CD14-positive monocyte (primary cell): ENCODE data around the gene PRR23E. TPM values are rescaled to one million over a fixed set of nuclear protein-coding genes. Genes with fewer than 3 reads are reported as not detected.

Experiments
- DNase-seq, 3 donors: peaks; one replicate each; pipeline ENCODE4 v3.0.0-alpha.2; 2011 to 2022
- H2AFZ ChIP-seq: 2 replicates; pipeline ENCODE4 v1.6.0; 2012; ENCODE audit warnings: mild to moderate bottlenecking, low read depth, low read length, inconsistent platforms; ENCODE audit not compliant: insufficient read depth, poor library complexity, severe bottlenecking
- H3K27ac ChIP-seq, 2 donors: 1 replicate in 1 of 2; 2 replicates in 1 of 2; pipeline ENCODE4 v1.5.1; 2012 to 2013; ENCODE audit warnings: low read length in 2 of 2, control low read depth in 1 of 2, inconsistent platforms in 1 of 2, low read depth in 1 of 2, mild to moderate bottlenecking in 1 of 2
- H3K27me3 ChIP-seq, 2 donors: one replicate each; pipeline versions ENCODE4 v1.6.0 to v1.6.1; 2011 to 2013; ENCODE audit warnings: low read length in 2 of 2; ENCODE audit not compliant: control insufficient read depth in 2 of 2, insufficient read depth in 2 of 2
- H3K36me3 ChIP-seq, 2 donors: replicated peaks in 1 of 2; 1 replicate in 1 of 2; 2 replicates in 1 of 2; pipeline versions ENCODE4 v1.5.1 to v1.6.1; 2012 to 2013; ENCODE audit warnings: low read length in 2 of 2, control low read depth in 1 of 2, inconsistent platforms in 1 of 2, mild to moderate bottlenecking in 1 of 2; ENCODE audit not compliant: insufficient read depth in 2 of 2, control insufficient read depth in 1 of 2
- H3K4me1 ChIP-seq, 2 donors: 1 replicate in 1 of 2; 2 replicates in 1 of 2; pipeline versions ENCODE4 v1.5.1 to v1.6.1; 2012 to 2013; ENCODE audit warnings: low read length in 2 of 2, control low read depth in 1 of 2, inconsistent platforms in 1 of 2, mild to moderate bottlenecking in 1 of 2, moderate library complexity in 1 of 2; ENCODE audit not compliant: insufficient read depth in 2 of 2, control insufficient read depth in 1 of 2
- H3K4me2 ChIP-seq: replicated peaks from 2 replicates; pipeline ENCODE3; 2012; ENCODE audit warnings: low read length, moderate library complexity, mild to moderate bottlenecking; ENCODE audit not compliant: poor library complexity, severe bottlenecking; ENCODE audit errors: extremely low read depth
- H3K4me3 ChIP-seq, 3 experiments: fragments of 200-600 bp in 1 of 3; sonication (generic) in 1 of 3; replicated peaks in 1 of 3; 1 replicate in 2 of 3; 2 replicates in 1 of 3; pipeline ENCODE4 v1.5.1; 2011 to 2013; ENCODE audit warnings: low read length in 3 of 3, mild to moderate bottlenecking in 3 of 3, control low read depth in 2 of 3, low read depth in 2 of 3, inconsistent platforms in 1 of 3, moderate library complexity in 1 of 3
- H3K79me2 ChIP-seq: 2 replicates; pipeline ENCODE4 v1.6.0; 2012; ENCODE audit warnings: mild to moderate bottlenecking, control low read depth, inconsistent platforms, low read length, moderate library complexity; ENCODE audit not compliant: insufficient read depth
- H3K9ac ChIP-seq: 2 replicates; pipeline ENCODE4 v1.6.0; 2017; ENCODE audit warnings: low read length, mild to moderate bottlenecking; ENCODE audit not compliant: insufficient read depth, poor library complexity, severe bottlenecking
- H3K9me3 ChIP-seq, 2 donors: replicated peaks in 1 of 2; 1 replicate in 1 of 2; 2 replicates in 1 of 2; pipeline versions ENCODE4 v1.5.1 to v1.6.1; 2012 to 2013; ENCODE audit warnings: low read length in 2 of 2, control low read depth in 1 of 2; ENCODE audit not compliant: control insufficient read depth in 1 of 2, insufficient read depth in 1 of 2
- H4K20me1 ChIP-seq: 2 replicates; pipeline ENCODE4 v1.6.0; 2012; ENCODE audit warnings: mild to moderate bottlenecking, low read length, control low read depth, moderate library complexity; ENCODE audit not compliant: insufficient read depth
- H3K27ac Mint-ChIP-seq, 7 donors: one replicate each; pipeline ENCODE4 v1.8.0; 2020; ENCODE audit warnings: mild to moderate bottlenecking in 7 of 7, mixed read lengths in 7 of 7, moderate library complexity in 6 of 7, inconsistent platforms in 2 of 7
- H3K27me3 Mint-ChIP-seq, 3 donors: one replicate each; pipeline ENCODE4 v1.8.0; 2021 to 2022; ENCODE audit warnings: low read depth in 3 of 3, mild to moderate bottlenecking in 3 of 3, mixed read lengths in 3 of 3, moderate library complexity in 3 of 3, inconsistent platforms in 1 of 3
- H3K36me3 Mint-ChIP-seq, 2 donors: one replicate each; pipeline ENCODE4 v1.8.0; 2020; ENCODE audit warnings: mixed read lengths in 2 of 2, inconsistent platforms in 1 of 2, mild to moderate bottlenecking in 1 of 2
- H3K4me1 Mint-ChIP-seq: one replicate; pipeline ENCODE4 v1.8.0; 2020; ENCODE audit warnings: mild to moderate bottlenecking, mixed read lengths
- H3K4me3 Mint-ChIP-seq, 2 donors: one replicate each; pipeline ENCODE4 v1.8.0; 2020; ENCODE audit warnings: mild to moderate bottlenecking in 2 of 2, mixed read lengths in 2 of 2, moderate library complexity in 1 of 2
- H3K9me3 Mint-ChIP-seq, 7 donors: one replicate each; pipeline ENCODE4 v1.8.0; 2020 to 2022; ENCODE audit warnings: mixed read lengths in 7 of 7, mild to moderate bottlenecking in 6 of 7, moderate library complexity in 6 of 7, inconsistent platforms in 2 of 7
- CTCF ChIP-seq: fragments of 200-600 bp; IDR thresholded peaks from one replicate; pipeline ENCODE4 v1.8.0; 2022; ENCODE audit warnings: antibody characterized with exemption, mild to moderate bottlenecking
- WGBS: methylation state at CpG from one replicate; pipeline ENCODE4 v1.1.5; 2013; ENCODE audit warnings: missing lambda C conversion rate; ENCODE audit not compliant: insufficient coverage; 5-methylcytosine and 5-hydroxymethylcytosine counted together
- intact Hi-C, 2 donors: fragments of 100-400 bp; cut with micrococcal nuclease; formaldehyde crosslinking; loops; one replicate each; pipeline versions ENCODE4 v1.15.0 to v1.15.1; 2023
- polyA plus RNA-seq, 3 donors: library from polyadenylated mRNA; depleted of rRNA in 1 of 3; unstranded in 2 of 3; stranded (reverse) in 1 of 3; fragments of 300-500 nt in 2 of 3; fragments of >200 nt in 1 of 3; fragmentation: Illumina TruSeq in 2 of 3; gene quantifications; 1 replicate in 2 of 3; 2 replicates in 1 of 3; pipeline ENCODE4 v1.2.3, GENCODE V29; 2012 to 2021

PRR23E gene
- polyA plus RNA-seq, 3 donors: not detected

GRCh38 chr3:127151992-127152650, 40.8 kb upstream of the PRR23E start:
- Histone ChIP-seq H3K4me1 (no peaks in the 10 kb centered on the region), H3K9me3 (peaks cover 0 to 16% of the 10 kb centered on the region in 2 donors), H3K79me2 (no peaks in the 10 kb centered on the region), H4K20me1 (no peaks in the 10 kb centered on the region), H3K4me3 (no peak overlapping the region), H3K36me3 (no peaks in the 10 kb centered on the region), H3K4me2 (no peak overlapping the region), H3K27me3 (no peaks in the 10 kb centered on the region), H3K27ac (no peak overlapping the region), H3K9ac (no peak overlapping the region), H2AFZ (no peak overlapping the region)
- Mint-ChIP-seq H3K36me3 (no peaks in the 10 kb centered on the region), H3K27ac (no peak overlapping the region), H3K9me3 (peaks cover 0 to 2% (median 0%) of the 10 kb centered on the region in 7 donors), H3K4me1 (no peaks in the 10 kb centered on the region), H3K27me3 (peaks cover 2 to 4% (median 3%) of the 10 kb centered on the region in 3 donors), H3K4me3 (no peak overlapping the region)
- intact Hi-C loops: no loop called here
- no peak for TF ChIP-seq CTCF
- no peak for DNase-seq
- 63% methylated on average over 1 of the region's 2 CpGs for WGBS

GRCh38 chr3:127152684-127153505, 40.0 kb upstream of the PRR23E start:
- DNase-seq: no peak
- H3K27me3 Mint-ChIP-seq: peaks cover 2 to 6% (median 4%) of the 10 kb centered on the region in 3 donors
- Histone ChIP-seq H3K27ac (no peak overlapping the region), H3K36me3 (no peaks in the 10 kb centered on the region), H3K9me3 (peaks cover 0 to 16% of the 10 kb centered on the region in 2 donors), H3K79me2 (no peaks in the 10 kb centered on the region), H4K20me1 (no peaks in the 10 kb centered on the region), H3K4me3 (no peak overlapping the region), H2AFZ (no peak overlapping the region), H3K9ac (no peak overlapping the region), H3K27me3 (no peaks in the 10 kb centered on the region), H3K4me1 (no peaks in the 10 kb centered on the region), H3K4me2 (no peak overlapping the region)
- 94% methylated on average over 10 of the region's 10 CpGs for WGBS
- no peaks in the 10 kb centered on the region for H3K36me3 Mint-ChIP-seq
- H3K4me3 Mint-ChIP-seq: no peak overlapping the region
- H3K9me3 Mint-ChIP-seq: peaks cover 0 to 2% (median 0%) of the 10 kb centered on the region in 7 donors
- H3K27ac Mint-ChIP-seq: peak overlapping the region in 1 of 7 donors; percentile 8
- no peak for TF ChIP-seq CTCF
- intact Hi-C loops: no loop called here
- H3K4me1 Mint-ChIP-seq: no peaks in the 10 kb centered on the region
